Cardiac muscle cell (in vitro differentiated cells and primary cell): ENCODE measurements around the gene TIGAR. TPM values are rescaled to one million over a fixed set of nuclear protein-coding genes. Genes with fewer than 3 reads are reported as not detected.

ENCODE experiments used
- DNase-seq, 2 donors: peaks; one replicate each; pipeline versions ENCODE4 v3.0.0 to v3.0.0-alpha.2; 2010 to 2017; ENCODE audit warnings: low read depth in 1 of 2, low spot score in 1 of 2
- H3K27ac ChIP-seq: fragments of 200-600 bp; sonication (generic); 2 replicates; pipeline ENCODE4 v1.5.1; 2016
- H3K27me3 ChIP-seq: fragments of 200-600 bp; sonication (generic); 2 replicates; pipeline ENCODE4 v1.6.0; 2016; ENCODE audit warnings: control low read depth
- H3K36me3 ChIP-seq: fragments of 200-600 bp; sonication (generic); 2 replicates; pipeline ENCODE4 v1.5.1; 2016; ENCODE audit warnings: control low read depth
- H3K4me1 ChIP-seq: fragments of 200-600 bp; sonication (generic); 2 replicates; pipeline ENCODE4 v1.8.1; 2017; ENCODE audit warnings: low read depth, mild to moderate bottlenecking, mixed run types
- H3K4me3 ChIP-seq: fragments of 200-600 bp; sonication (generic); 2 replicates; pipeline ENCODE4 v1.5.1; 2016; ENCODE audit warnings: mild to moderate bottlenecking
- H3K9me3 ChIP-seq: fragments of 200-600 bp; sonication (generic); 2 replicates; pipeline ENCODE4 v1.5.1; 2017; ENCODE audit warnings: low read depth, mild to moderate bottlenecking, control low read depth
- CTCF ChIP-seq: IDR thresholded peaks from 2 replicates; pipeline ENCODE4 v1.5.1; 2012; ENCODE audit warnings: low read depth, mild to moderate bottlenecking, low read length
- polyA plus RNA-seq: library from polyadenylated mRNA; unstranded; fragments of >200 nt; fragmentation: Nextera tagmentation; extraction: Ambion mirVana; gene quantifications from 2 replicates; pipeline ENCODE4 v1.2.1, GENCODE V29; 2016
- total RNA-seq: library from RNA; depleted of rRNA; stranded (reverse); fragments of >200 nt; gene quantifications from 2 replicates; pipeline ENCODE4 v1.2.3, GENCODE V29; 2016

The TIGAR gene
- total and polyA plus RNA-seq, 2 experiments from 2014 or later, result 2.7 to 16.4 TPM

- H3K36me3 ChIP-seq, result peaks cover 32% of the 10 kb centered on the region
- DNase-seq, result no peak
Measured at GRCh38 chr12:4282103-4282891, 38.7 kb upstream of the TIGAR start.

GRCh38 chr12:4282892-4283511 is 38.0 kb upstream of the TIGAR start:
- TF ChIP-seq CTCF, result no peak
- no peaks in the 10 kb centered on the region for H3K9me3 ChIP-seq
- no peaks in the 10 kb centered on the region for H3K27me3 ChIP-seq
- no peak for DNase-seq
- H3K27ac ChIP-seq, result no peak overlapping the region
- H3K36me3 ChIP-seq, result peaks cover 35% of the 10 kb centered on the region
- H3K4me1 ChIP-seq, result peaks cover 26% of the 10 kb centered on the region
- no peak overlapping the region for H3K4me3 ChIP-seq

More at GRCh38 chr12:4282103-4282891, 38.7 kb upstream of the TIGAR start:
- Histone ChIP-seq H3K27me3 (no peaks in the 10 kb centered on the region), H3K27ac (no peak overlapping the region), H3K4me3 (no peak overlapping the region), H3K9me3 (no peaks in the 10 kb centered on the region), H3K4me1 (peaks cover 31% of the 10 kb centered on the region)
- TF ChIP-seq CTCF, result no peak

- peaks cover 26% of the 10 kb centered on the region for H3K4me1 ChIP-seq
- H3K36me3 ChIP-seq, result peaks cover 38% of the 10 kb centered on the region
- no peak overlapping the region for H3K4me3 ChIP-seq
- H3K27ac ChIP-seq, result no peak overlapping the region
- no peak for TF ChIP-seq CTCF
- no peaks in the 10 kb centered on the region for H3K27me3 ChIP-seq
- H3K9me3 ChIP-seq, result no peaks in the 10 kb centered on the region
- DNase-seq, result no peak
Measured at GRCh38 chr12:4283512-4284255, 37.3 kb upstream of the TIGAR start.

GRCh38 chr12:4284306-4284705 is 36.7 kb upstream of the TIGAR start:
- peaks cover 26% of the 10 kb centered on the region for H3K4me1 ChIP-seq
- H3K27me3 ChIP-seq, result no peaks in the 10 kb centered on the region
- no peak overlapping the region for H3K27ac ChIP-seq
- TF ChIP-seq CTCF, result no peak
- no peak for DNase-seq
- no peaks in the 10 kb centered on the region for H3K9me3 ChIP-seq
- H3K4me3 ChIP-seq, result no peak overlapping the region
- peaks cover 41% of the 10 kb centered on the region for H3K36me3 ChIP-seq

- H3K27ac ChIP-seq, result no peak overlapping the region
- no peak overlapping the region for H3K4me3 ChIP-seq
- DNase-seq, result no peak
- peaks cover 27% of the 10 kb centered on the region for H3K4me1 ChIP-seq
- H3K27me3 ChIP-seq, result no peaks in the 10 kb centered on the region
- TF ChIP-seq CTCF, result no peak
- H3K9me3 ChIP-seq, result no peaks in the 10 kb centered on the region
- peaks cover 41% of the 10 kb centered on the region for H3K36me3 ChIP-seq
Measured at GRCh38 chr12:4285070-4285469, 35.9 kb upstream of the TIGAR start.
